ENCODE results near the gene OCIAD2.

The OCIAD2 gene

GRCh38 chr4:48909697-48910096 is 3.1 kb upstream of the OCIAD2 start:
- in situ Hi-C loops (cut with HindIII; ENCODE audit: low sequenced_read_pairs): no loop called here
- no peak for TF ChIP-seq CTCF (IDR thresholded peaks at IDR 0.05; ENCODE audit: low read depth, low read length)
- no peak overlapping the region for H3K4me3 ChIP-seq (ENCODE audit: low read depth, low read length)
- peak; percentile 98 for DNase-seq (ENCODE audit: low read depth, low spot score)

- in situ Hi-C loops (cut with HindIII; ENCODE audit: low sequenced_read_pairs): no loop called here
- no peak overlapping the region for H3K4me3 ChIP-seq (ENCODE audit: low read depth, low read length)
- no peak for TF ChIP-seq CTCF (IDR thresholded peaks at IDR 0.05; ENCODE audit: low read depth, low read length)
- DNase-seq (ENCODE audit: low read depth, low spot score): no peak
These were observed 2.1 kb upstream of the OCIAD2 start for GRCh38 chr4:48908687-48909086.

- no peak overlapping the region for H3K4me3 ChIP-seq (ENCODE audit: low read depth, low read length)
- in situ Hi-C loops (cut with HindIII; ENCODE audit: low sequenced_read_pairs): no loop called here
- no peak for DNase-seq (ENCODE audit: low read depth, low spot score)
- TF ChIP-seq CTCF (IDR thresholded peaks at IDR 0.05; ENCODE audit: low read depth, low read length): no peak
These were observed 1.3 kb upstream of the OCIAD2 start for GRCh38 chr4:48907706-48908477.

GRCh38 chr4:48905363-48906015 is 1.1 kb downstream of the OCIAD2 start:
- peak; percentile 43 for DNase-seq (ENCODE audit: low read depth, low spot score)
- peak overlapping the region; percentile 57 for H3K4me3 ChIP-seq (ENCODE audit: low read depth, low read length)

GRCh38 chr4:48904541-48905142 is 1.9 kb downstream of the OCIAD2 start:
- no peak overlapping the region for H3K4me3 ChIP-seq (ENCODE audit: low read depth, low read length)
- DNase-seq (ENCODE audit: low read depth, low spot score): peak; percentile 52
- in situ Hi-C loops (cut with HindIII; ENCODE audit: low sequenced_read_pairs): no loop called here
- TF ChIP-seq CTCF (IDR thresholded peaks at IDR 0.05; ENCODE audit: low read depth, low read length): no peak

More at GRCh38 chr4:48905363-48906015, 1.1 kb downstream of the OCIAD2 start:
- in situ Hi-C loops (cut with HindIII; ENCODE audit: low sequenced_read_pairs): no loop called here
- peak; percentile 23 for TF ChIP-seq CTCF (IDR thresholded peaks at IDR 0.05; ENCODE audit: low read depth, low read length)

- in situ Hi-C loops (cut with HindIII; ENCODE audit: low sequenced_read_pairs): no loop called here
- no peak for DNase-seq (ENCODE audit: low read depth, low spot score)
- no peak overlapping the region for H3K4me3 ChIP-seq (ENCODE audit: low read depth, low read length)
- no peak for TF ChIP-seq CTCF (IDR thresholded peaks at IDR 0.05; ENCODE audit: low read depth, low read length)
These were observed 2.5 kb downstream of the OCIAD2 start for GRCh38 chr4:48904101-48904500.

All from astrocyte of the spinal cord (primary cell).